Kidney (tissue), 14 donors: ENCODE results near the gene GFAP. TPM values are rescaled to one million over a fixed set of nuclear protein-coding genes. Genes with fewer than 3 reads are reported as not detected.

Experiments
- DNase-seq, 5 donors: peaks; one replicate each; pipeline ENCODE4 v3.0.0-alpha.2; 2013 to 2020
- FAIRE-seq: peaks from 2 replicates; lab custom pipeline; 2012; peaks lifted over from hg19 to GRCh38; lab: Jason Lieb, UNC
- H3K27ac ChIP-seq, 2 donors: one replicate each; pipeline ENCODE4 v1.7.0; 2013; ENCODE audit warnings: low read depth in 2 of 2, low read length in 2 of 2, inconsistent platforms in 1 of 2
- H3K27me3 ChIP-seq: one replicate; pipeline ENCODE4 v1.7.1; 2013; ENCODE audit warnings: low read length, inconsistent platforms; ENCODE audit not compliant: control insufficient read depth, insufficient read depth
- H3K36me3 ChIP-seq, 3 donors: one replicate each; pipeline versions ENCODE4 v1.7.0 to v1.7.1; 2013; ENCODE audit warnings: low read length in 3 of 3, control low read depth in 1 of 3, inconsistent platforms in 1 of 3; ENCODE audit not compliant: insufficient read depth in 3 of 3, control insufficient read depth in 2 of 3
- H3K4me1 ChIP-seq, 3 donors: one replicate each; pipeline versions ENCODE4 v1.7.0 to v1.7.1; 2013; ENCODE audit warnings: low read length in 3 of 3, inconsistent platforms in 1 of 3, low read depth in 1 of 3; ENCODE audit not compliant: control insufficient read depth in 2 of 3, insufficient read depth in 2 of 3
- H3K4me3 ChIP-seq, 3 donors: one replicate each; pipeline versions ENCODE4 v1.7.0 to v1.8.1; 2013; ENCODE audit warnings: low read length in 3 of 3, control low read depth in 1 of 3, inconsistent platforms in 1 of 3
- H3K9ac ChIP-seq, 3 donors: one replicate each; pipeline versions ENCODE4 v1.7.0 to v1.7.1; 2013; ENCODE audit warnings: low read length in 3 of 3, control low read depth in 1 of 3, inconsistent platforms in 1 of 3
- H3K9me3 ChIP-seq, 3 donors: one replicate each; pipeline versions ENCODE4 v1.7.0 to v1.7.1; 2013; ENCODE audit warnings: low read length in 3 of 3, control low read depth in 1 of 3, inconsistent platforms in 1 of 3; ENCODE audit not compliant: control insufficient read depth in 2 of 3, insufficient read depth in 1 of 3
- intact Hi-C: fragments of 100-400 bp; cut with DNase I; formaldehyde crosslinking; loops from one replicate; pipeline ENCODE4 v1.11.1; 2022
- polyA plus RNA-seq: library from polyadenylated mRNA; stranded (reverse); fragments of 350-450 nt; fragmentation: Illumina TruSeq; extraction: RNeasy Lipid Tissue Mini Kit (QIAGEN cat#74804); gene quantifications from one replicate; pipeline ENCODE4 v1.2.3, GENCODE V29; 2014; ENCODE audit warnings: low read depth, low replicate concordance; ENCODE audit not compliant: insufficient read depth
- total RNA-seq: library from RNA; stranded (reverse); fragmentation: NEBNext Ultra II Directional; extraction: Animal tissue kit (Norgen Biotek cat#: 25700); gene quantifications from one replicate; pipeline ENCODE4 v1.2.1, GENCODE V29; 2021
- TF ChIP-seq, protein P1 (sequence below): IDR thresholded peaks from 3 replicates; pipeline ENCODE4 v1.5.1; 2012; ENCODE audit warnings: mild to moderate bottlenecking, moderate library complexity, borderline replicate concordance; ENCODE audit not compliant: insufficient read depth; ENCODE audit errors: extremely low read depth
- donor health status: control.
- donor health status: control.
- donor health status: control.
- donor health status: control.
- donor health status: control.
- donor health status: DM: yes; HTN: yes; CAD: no.
- donor health status: Normal renal cell carcinoma (clear cell type).

GFAP gene
- total and polyA plus RNA-seq, 2 donors from 2014 or later, result 1.4 to 2.3 TPM

DNA sequence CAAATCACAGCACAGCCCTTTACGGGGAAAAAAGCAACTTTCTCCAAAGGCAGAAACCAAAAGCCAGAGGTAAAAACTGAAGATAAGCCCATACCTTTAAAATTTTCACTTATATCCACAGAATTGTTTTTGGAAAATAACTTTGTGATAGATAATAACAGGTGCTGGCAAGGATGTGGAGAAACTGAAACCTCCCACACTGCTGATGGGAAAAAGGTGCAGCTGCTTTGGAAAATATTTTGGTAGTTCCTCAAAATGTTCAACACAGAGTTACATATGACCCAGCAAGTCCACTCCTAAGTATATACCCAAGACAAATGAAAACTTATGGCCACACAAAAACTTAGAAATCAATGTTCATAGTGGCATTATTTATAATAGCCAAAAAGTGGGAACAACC is 28.3 kb downstream of the GFAP start:
- Histone ChIP-seq H3K9ac (no peak overlapping the region), H3K4me1 (peaks cover 0 to 4% (median 0%) of the 10 kb centered on the region in 3 donors), H3K27ac (no peak overlapping the region), H3K36me3 (peaks cover 8 to 35% (median 29%) of the 10 kb centered on the region in 3 donors), H3K9me3 (no peaks in the 10 kb centered on the region), H3K27me3 (no peaks in the 10 kb centered on the region), H3K4me3 (no peak overlapping the region)
- intact Hi-C loops, result no loop called here
- DNase-seq (no peak), FAIRE-seq (no peak)
- TF ChIP-seq, protein P1, sequence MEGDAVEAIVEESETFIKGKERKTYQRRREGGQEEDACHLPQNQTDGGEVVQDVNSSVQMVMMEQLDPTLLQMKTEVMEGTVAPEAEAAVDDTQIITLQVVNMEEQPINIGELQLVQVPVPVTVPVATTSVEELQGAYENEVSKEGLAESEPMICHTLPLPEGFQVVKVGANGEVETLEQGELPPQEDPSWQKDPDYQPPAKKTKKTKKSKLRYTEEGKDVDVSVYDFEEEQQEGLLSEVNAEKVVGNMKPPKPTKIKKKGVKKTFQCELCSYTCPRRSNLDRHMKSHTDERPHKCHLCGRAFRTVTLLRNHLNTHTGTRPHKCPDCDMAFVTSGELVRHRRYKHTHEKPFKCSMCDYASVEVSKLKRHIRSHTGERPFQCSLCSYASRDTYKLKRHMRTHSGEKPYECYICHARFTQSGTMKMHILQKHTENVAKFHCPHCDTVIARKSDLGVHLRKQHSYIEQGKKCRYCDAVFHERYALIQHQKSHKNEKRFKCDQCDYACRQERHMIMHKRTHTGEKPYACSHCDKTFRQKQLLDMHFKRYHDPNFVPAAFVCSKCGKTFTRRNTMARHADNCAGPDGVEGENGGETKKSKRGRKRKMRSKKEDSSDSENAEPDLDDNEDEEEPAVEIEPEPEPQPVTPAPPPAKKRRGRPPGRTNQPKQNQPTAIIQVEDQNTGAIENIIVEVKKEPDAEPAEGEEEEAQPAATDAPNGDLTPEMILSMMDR, result no peak

DNA sequence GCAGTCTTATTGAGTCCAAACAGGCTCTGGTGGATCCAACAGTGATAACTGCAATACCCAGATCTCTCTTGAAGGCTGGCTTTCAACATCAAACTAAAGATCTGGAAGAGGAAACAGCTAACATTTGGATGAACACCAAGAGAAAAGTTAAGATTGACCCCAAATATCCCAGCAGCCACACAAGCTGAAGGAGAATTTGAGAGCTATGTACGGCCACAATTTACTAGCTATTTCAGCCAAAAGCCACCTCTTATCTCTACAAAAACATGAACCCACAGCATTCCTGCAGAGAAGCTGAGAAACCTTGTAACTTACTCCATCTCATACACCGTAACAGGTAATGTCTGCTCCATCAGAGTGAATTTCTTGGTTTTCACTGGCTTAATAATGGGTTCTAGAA is 30.4 kb downstream of the GFAP start:
- Histone ChIP-seq H3K4me1 (peaks cover 0 to 4% (median 0%) of the 10 kb centered on the region in 3 donors), H3K4me3 (no peak overlapping the region), H3K36me3 (peaks cover 10 to 40% (median 36%) of the 10 kb centered on the region in 3 donors), H3K9me3 (no peaks in the 10 kb centered on the region), H3K27ac (no peak overlapping the region), H3K9ac (no peak overlapping the region), H3K27me3 (no peaks in the 10 kb centered on the region)
- intact Hi-C loops, result no loop called here
- TF ChIP-seq, protein P1, result no peak
- FAIRE-seq (no peak), DNase-seq (no peak)

DNA sequence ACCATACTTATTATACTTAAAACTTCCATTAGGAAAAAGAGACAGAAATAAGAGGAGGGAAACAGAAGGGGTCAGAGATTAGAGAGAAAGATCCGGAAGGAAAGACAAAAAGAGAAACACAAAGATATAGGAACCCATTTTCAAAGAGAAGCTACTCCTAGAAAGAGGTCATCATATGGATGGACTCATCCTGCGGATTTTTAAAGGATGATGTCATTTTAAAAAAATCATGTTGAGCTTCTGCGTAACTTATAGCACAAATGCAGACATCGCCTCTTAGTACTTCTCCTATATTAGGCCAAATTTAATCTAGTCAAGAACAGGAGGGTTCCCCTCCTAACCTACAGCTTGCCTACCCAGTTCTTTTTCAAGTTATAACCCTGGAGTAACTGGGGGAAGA is 34.2 kb downstream of the GFAP start:
- peaks cover 12 to 52% (median 37%) of the 10 kb centered on the region in 3 donors for H3K36me3 ChIP-seq
- H3K9ac ChIP-seq, result no peak overlapping the region
- no peak overlapping the region for H3K4me3 ChIP-seq
- DNase-seq (no peak), FAIRE-seq (no peak)
- no peaks in the 10 kb centered on the region for H3K4me1 ChIP-seq
- no peak overlapping the region for H3K27ac ChIP-seq
- H3K27me3 ChIP-seq, result no peaks in the 10 kb centered on the region
- TF ChIP-seq, protein P1, result no peak
- intact Hi-C loops, result no loop called here
- H3K9me3 ChIP-seq, result no peaks in the 10 kb centered on the region

DNA sequence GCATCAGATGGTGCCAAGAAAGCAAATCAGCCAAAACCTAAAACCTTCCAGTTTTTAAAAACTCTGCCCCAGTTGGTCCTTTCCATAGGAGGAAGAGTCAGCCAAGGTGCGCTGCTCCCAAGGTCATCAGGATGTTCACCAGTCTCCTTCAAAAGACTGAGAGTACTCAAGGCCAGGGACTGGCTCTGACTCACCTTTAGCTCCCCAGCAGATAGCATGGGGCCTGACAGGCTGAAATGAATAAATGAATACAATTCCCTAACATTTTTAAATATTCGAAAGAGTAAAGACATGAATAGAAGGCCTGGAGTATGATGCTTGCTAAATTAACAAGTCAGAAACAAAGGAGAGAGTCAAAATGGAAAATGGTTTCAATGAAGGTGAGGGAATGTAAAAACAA is 35.2 kb downstream of the GFAP start:
- FAIRE-seq, result no peak
- TF ChIP-seq, protein P1, result no peak
- Histone ChIP-seq H3K27me3 (no peaks in the 10 kb centered on the region), H3K4me3 (no peak overlapping the region), H3K9ac (no peak overlapping the region), H3K9me3 (no peaks in the 10 kb centered on the region), H3K27ac (no peak overlapping the region), H3K36me3 (peaks cover 11 to 55% (median 35%) of the 10 kb centered on the region in 3 donors), H3K4me1 (no peaks in the 10 kb centered on the region)
- intact Hi-C loops, result no loop called here
- DNase-seq, result no peak
